Measurements from ENCODE around the gene CDKN1C.

CDKN1C gene

GRCh38 chr11:2843551-2843950 lies 42.0 kb downstream of the CDKN1C start:
- DNase-seq: no peak

- no peak for DNase-seq
These were observed 42.7 kb downstream of the CDKN1C start for GRCh38 chr11:2842876-2843275.

- no peak for DNase-seq
These were observed 44.0 kb downstream of the CDKN1C start for GRCh38 chr11:2841411-2842190.

- no peak for DNase-seq
These were observed 46.1 kb downstream of the CDKN1C start for GRCh38 chr11:2839395-2839943.

GRCh38 chr11:2838676-2839294 lies 46.8 kb downstream of the CDKN1C start:
- no peak for DNase-seq

GRCh38 chr11:2838091-2838490 lies 47.5 kb downstream of the CDKN1C start:
- DNase-seq: no peak

GRCh38 chr11:2837651-2838050 lies 47.9 kb downstream of the CDKN1C start:
- DNase-seq: no peak

- DNase-seq: no peak
These were observed 48.4 kb downstream of the CDKN1C start for GRCh38 chr11:2837096-2837601.

- DNase-seq: no peak
These were observed 49.1 kb downstream of the CDKN1C start for GRCh38 chr11:2836315-2837095.

- no peak for DNase-seq
These were observed 49.8 kb downstream of the CDKN1C start for GRCh38 chr11:2835751-2836150.

GRCh38 chr11:2835296-2835695 lies 50.3 kb downstream of the CDKN1C start:
- DNase-seq: no peak

GRCh38 chr11:2834503-2835273 lies 50.9 kb downstream of the CDKN1C start:
- DNase-seq: no peak

- no peak for DNase-seq
These were observed 51.7 kb downstream of the CDKN1C start for GRCh38 chr11:2833716-2834502.

All from T1000 (cell line).